HG03432 (cell line): ENCODE data around the gene HPSE2.
"Not testable (repeated sequence)": the region's sequence is repeated elsewhere in the genome, so short reads cannot be mapped to it uniquely, and the experiment has no call there.

ENCODE experiments used
- ATAC-seq: cut with Tn5 transposase; IDR thresholded peaks from one replicate; pipeline ENCODE4 v1.9.1; 2021; ENCODE audit warnings: mild to moderate bottlenecking, moderate library complexity; ENCODE audit not compliant: unreplicated experiment

Gene HPSE2

GRCh38 chr10:99010286-99010685 is 225.4 kb downstream of the HPSE2 start:
- no peak for ATAC-seq

GRCh38 chr10:99008054-99008453 is 227.6 kb downstream of the HPSE2 start:
- ATAC-seq, result no peak

GRCh38 chr10:99007457-99007856 is 228.2 kb downstream of the HPSE2 start:
- ATAC-seq, result no peak

DNA sequence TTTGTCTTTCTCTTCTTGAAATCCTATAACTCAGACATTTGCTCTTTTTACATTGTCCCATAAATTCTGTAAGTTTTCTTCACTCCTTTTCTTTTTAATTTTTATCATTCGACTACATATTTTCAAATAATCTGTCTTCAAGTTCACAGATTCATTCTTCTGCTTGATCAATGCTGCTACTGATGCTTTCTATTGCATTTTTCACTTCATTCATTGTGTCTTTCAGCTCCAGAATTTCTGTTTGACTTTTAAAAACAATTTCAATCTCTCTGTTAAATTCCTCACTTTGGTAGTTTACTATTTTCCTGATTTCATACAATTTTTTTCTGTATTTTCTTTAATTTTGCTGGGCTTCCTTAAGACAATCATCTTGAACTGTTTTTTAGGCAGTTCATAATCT is 230.4 kb downstream of the HPSE2 start:
- ATAC-seq, result no peak

DNA sequence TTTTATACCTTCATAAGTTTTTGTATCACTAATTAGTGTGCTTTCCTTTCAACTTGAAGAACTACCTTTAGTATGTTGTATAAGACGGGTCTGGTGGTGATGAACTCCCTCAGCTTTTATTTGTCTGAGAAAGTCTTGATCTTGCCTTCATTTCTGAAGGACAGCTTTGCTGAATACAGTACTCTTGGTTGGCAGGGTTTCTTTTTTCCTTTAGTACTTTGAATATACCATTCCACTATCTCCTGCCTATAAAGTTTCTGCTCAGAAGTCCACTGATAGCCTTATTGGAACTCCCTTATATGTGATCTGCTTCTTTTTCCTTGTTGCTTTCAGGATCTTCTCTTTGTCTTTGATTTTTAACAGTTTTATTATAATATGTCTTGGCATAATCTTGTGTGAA is 230.9 kb downstream of the HPSE2 start:
- no peak for ATAC-seq

- no peak for ATAC-seq
Observed at GRCh38 chr10:99002392-99002791, 233.3 kb downstream of the HPSE2 start.

GRCh38 chr10:98997596-98997995 is 238.1 kb downstream of the HPSE2 start:
- no peak for ATAC-seq

DNA sequence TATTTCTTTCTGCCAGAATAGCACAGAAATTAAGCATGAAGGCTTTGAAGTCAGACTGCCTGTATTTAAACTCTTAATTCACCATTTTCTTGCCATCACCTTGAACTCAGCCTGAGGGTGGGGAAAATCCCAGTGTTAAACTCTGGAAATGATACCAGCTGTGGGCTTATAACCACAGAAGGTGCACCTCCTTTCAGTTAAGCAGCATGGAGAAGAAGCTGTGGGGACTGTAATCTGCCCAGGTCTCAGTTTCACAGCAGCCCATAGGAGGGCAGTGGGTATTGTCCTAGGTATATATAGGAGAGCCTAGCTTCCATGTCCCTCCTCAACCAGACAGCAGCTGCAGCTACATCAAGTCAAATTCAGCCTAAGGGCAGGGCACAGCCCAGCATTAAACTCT is 241.6 kb downstream of the HPSE2 start:
- peak; percentile 44 for ATAC-seq

- not testable (repeated sequence) for ATAC-seq
Observed at GRCh38 chr10:98983751-98984150, 251.9 kb downstream of the HPSE2 start.

GRCh38 chr10:98980353-98980752 is 255.3 kb downstream of the HPSE2 start:
- no peak for ATAC-seq

- no peak for ATAC-seq
Observed at GRCh38 chr10:98971464-98971863, 264.2 kb downstream of the HPSE2 start.

- no peak for ATAC-seq
Observed at GRCh38 chr10:98967601-98968000, 268.1 kb downstream of the HPSE2 start.

DNA sequence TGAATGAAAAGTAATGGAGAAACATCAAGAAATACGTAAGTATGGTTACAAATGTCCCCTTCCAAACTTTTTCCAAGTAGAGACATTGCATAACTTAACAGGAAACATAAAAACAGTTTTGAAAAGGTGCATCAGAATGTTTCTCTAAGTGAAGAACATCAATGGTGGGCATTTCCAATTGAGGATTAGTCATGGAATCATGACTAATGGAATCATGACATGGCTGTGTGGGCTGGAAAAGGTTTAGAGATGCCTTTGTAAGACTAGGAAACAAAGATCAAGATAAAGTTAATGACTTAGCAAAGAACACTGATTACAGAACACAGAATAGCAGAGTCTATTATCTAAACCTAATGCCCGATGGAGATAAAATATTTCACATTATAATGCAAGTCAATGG is 272.0 kb downstream of the HPSE2 start:
- ATAC-seq, result no peak

- ATAC-seq, result no peak
Observed at GRCh38 chr10:98959379-98959778, 276.3 kb downstream of the HPSE2 start.

- no peak for ATAC-seq
Observed at GRCh38 chr10:98957801-98958200, 277.9 kb downstream of the HPSE2 start.

GRCh38 chr10:98956576-98957260 is 278.9 kb downstream of the HPSE2 start:
- no peak for ATAC-seq

- no peak for ATAC-seq
Observed at GRCh38 chr10:98953251-98953650, 282.4 kb downstream of the HPSE2 start.

GRCh38 chr10:98951269-98952000 is 284.2 kb downstream of the HPSE2 start:
- ATAC-seq, result no peak

DNA sequence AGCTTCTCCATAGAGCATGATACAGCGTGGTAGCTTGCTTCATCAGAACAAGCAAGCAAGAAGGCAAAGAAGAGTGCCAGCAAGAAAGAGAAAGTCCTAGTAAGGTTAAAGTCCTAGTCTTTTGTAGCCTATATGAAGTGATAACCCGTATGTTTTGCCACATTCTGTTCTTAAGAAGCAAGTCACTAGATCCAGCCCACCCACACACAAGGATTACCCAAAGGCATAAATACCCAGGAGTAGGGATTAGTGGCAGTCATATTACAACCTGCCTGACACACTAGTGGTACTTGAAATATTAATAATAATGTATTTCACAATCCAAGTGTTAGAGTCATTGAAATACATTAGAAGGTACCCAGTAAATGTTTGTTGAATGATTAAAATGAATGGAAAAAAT is 285.5 kb downstream of the HPSE2 start:
- no peak for ATAC-seq

GRCh38 chr10:98949306-98949705 is 286.3 kb downstream of the HPSE2 start:
- ATAC-seq, result no peak

DNA sequence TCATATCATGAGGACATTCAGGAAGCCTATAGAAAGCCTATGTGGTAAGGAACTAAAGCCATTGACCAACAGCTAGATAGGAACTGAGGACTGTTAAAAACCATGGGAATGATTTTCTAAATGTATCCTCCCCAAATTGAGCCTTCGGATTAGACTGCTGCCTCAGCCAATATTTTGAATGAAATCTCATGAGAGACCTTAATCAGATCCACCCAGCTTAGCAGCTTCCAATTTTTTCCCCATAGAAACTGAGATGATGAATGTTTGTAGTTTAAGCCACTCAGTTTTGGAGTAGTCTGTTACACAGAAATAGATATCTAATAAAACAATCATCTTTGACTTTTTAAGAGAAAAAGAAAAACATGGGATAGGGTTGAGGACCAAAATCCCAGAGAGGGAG is 292.0 kb downstream of the HPSE2 start:
- no peak for ATAC-seq

GRCh38 chr10:98929709-98930108 is 305.9 kb downstream of the HPSE2 start:
- no peak for ATAC-seq

DNA sequence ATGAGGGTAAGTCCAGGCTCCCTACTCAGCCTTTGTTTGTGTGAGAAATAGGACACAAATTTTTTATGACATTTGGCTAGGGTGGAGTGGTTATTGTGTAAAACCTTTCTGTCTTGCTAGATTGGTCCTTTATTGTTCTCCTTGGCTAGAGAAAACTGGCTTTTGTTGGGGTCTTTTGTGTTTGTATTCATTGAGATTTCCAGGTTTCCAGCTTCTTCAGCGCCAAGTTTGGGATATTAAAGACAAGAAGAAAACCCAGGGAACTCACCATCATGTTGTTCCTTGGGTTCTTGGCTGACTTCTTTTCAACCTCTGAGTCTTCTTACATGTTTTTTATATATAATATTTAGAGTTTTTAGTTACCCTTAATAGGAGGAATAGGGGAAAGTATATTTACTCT is 310.0 kb downstream of the HPSE2 start:
- ATAC-seq, result no peak
